NCI-H1105 treated with DMSO at 0.1 percent for 48 hours (cell line): ENCODE data around the gene IL13.
"Not testable (repeated sequence)": the region's sequence is repeated elsewhere in the genome, so short reads cannot be mapped to it uniquely, and the experiment has no call there.

Source experiments
- DNase-seq: peaks from one replicate; lab custom pipeline; 2025; lab: John Stamatoyannopoulos, UW

IL13 gene

GRCh38 chr5:132657676-132658380 is at the start of gene IL13:
Gene IL13 (plus strand): TSS chr5:132658173. CDS start chr5:132658187, 14 bp downstream.
- no peak for DNase-seq

- DNase-seq, result no peak
Measured at GRCh38 chr5:132611965-132612364, 46.0 kb upstream of the IL13 start.

GRCh38 chr5:132612846-132613245 is 45.1 kb upstream of the IL13 start:
- no peak for DNase-seq

DNA sequence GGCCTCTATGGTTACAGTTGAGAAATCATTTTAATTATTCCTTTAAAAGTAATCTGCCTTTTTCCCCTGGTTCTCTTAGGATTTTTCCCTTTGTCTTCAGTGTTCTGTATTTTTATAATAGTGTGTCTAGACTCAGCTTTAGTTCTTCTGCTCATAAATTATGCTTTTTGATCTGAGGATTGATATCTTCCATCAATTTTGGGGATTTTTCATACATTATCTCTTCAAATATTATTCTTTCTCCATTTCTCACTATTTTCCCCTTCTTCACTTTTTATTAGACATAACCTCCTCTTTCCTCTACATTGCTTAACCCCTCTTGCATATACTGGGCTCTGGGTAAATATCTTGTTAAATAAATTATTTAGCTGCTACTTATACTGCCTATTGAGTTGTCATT is 36.3 kb upstream of the IL13 start:
- DNase-seq, result no peak

DNA sequence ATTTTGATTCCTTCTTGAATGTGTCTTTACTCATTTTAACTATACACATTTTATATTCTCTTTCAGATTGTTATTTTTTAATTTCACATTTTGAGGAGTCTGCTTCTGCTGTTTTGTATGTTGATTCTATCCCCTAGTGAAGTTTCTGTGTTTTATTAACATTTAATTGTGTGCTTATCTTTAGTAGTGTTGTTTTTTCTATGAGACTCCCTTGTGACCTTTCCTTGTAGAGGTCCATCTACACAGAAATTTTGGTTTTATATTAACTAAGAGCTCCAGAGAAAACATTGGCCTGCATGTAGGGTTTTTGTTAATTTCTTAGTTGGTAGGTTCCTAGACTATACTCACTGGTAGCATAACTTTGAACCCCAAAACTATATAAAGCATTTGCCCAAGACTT is 35.4 kb upstream of the IL13 start:
- no peak for DNase-seq

DNA sequence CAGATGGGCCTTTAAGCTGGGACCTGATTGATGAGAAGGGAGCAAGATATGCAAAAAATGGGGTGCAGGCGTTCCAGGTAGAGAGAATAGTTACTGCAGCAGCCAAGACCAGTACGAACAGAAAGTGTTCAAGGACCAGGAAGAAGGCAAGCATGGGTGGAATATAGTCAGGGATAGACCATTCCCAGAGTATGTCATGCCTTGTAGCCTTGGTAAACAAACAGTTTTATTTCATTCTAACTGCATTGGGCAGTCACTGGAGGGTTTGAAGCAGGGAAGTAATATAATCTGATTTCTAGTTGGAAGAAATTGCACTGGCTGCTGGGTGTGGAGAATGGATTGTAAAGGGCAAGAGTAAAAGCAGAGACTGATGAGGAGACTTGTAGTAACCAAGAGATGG is 30.5 kb upstream of the IL13 start:
- DNase-seq, result no peak

GRCh38 chr5:132628814-132629213 is 29.2 kb upstream of the IL13 start:
- DNase-seq, result no peak

DNA sequence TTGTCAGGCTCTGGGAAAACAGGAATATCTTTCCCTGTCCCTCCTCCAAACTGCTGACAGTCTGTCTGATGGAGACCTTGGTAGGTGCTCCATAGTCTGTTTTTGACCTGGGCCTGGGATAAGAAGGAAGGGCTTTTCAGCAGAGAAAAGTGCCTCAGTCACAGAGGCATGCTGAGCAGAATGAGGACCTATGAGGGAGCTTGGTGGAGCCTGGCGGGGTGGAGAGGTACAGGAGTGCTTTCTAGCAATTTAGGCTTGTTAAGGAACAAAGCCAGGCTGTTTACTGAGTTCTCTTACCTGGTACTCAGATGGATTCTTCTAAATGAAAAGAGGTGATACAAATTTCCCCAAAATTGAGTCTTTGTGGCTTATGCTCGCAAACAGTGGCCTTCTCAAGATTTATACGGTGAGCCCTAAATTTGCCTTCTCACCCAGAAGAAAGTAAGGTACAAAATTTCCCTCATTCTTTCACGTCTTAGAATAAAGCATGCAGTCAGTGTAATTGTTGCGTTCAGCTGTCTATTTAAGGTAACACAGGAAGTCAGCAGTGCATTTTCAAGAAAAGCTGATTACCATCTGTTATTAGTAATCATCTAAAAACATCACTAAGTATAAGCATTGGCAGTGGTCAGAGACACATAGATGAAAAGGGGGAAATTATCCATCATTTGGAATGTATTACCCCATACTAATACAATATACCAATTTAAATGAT is 28.6 kb upstream of the IL13 start:
- DNase-seq, result no peak

DNA sequence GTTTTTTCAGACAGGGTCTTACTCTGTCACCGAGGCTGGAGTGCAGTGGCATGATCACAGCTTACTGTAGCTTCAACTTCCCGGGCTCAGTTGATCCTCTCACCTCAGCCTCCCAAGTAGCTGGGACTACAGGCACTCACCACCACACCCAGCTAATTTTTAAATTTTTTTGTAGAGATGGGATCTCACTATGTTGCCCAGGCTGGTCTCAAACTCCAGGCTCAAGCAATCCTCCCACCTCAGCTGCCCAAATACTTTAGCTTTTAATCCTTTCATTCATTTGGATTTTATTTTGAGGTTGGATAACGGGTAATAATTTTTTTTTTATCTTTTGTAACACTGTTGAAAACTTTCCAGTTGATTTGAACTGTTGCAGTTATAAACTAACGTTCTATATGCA is 24.4 kb upstream of the IL13 start:
- DNase-seq, result not testable (repeated sequence)

DNA sequence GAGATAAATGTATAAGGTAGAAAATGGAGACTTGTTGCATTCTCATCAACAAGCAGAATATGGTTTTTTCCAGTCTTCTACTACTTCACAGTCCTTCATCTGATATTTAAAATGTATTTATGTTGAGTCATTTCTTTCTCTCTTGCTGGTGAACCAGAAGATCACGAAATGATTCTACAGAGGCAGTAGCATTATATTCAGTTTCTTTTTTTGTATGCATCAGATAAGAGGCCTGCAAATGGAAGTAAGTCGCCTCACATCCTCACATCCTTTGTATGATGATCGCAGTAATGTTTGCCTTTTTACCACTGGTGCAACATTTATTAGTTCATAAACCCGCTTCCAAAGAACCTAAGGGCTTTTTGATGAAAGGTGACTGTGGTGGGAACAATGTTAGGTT is 22.1 kb upstream of the IL13 start:
- no peak for DNase-seq

GRCh38 chr5:132637241-132637640 is 20.7 kb upstream of the IL13 start:
- DNase-seq, result no peak

DNA sequence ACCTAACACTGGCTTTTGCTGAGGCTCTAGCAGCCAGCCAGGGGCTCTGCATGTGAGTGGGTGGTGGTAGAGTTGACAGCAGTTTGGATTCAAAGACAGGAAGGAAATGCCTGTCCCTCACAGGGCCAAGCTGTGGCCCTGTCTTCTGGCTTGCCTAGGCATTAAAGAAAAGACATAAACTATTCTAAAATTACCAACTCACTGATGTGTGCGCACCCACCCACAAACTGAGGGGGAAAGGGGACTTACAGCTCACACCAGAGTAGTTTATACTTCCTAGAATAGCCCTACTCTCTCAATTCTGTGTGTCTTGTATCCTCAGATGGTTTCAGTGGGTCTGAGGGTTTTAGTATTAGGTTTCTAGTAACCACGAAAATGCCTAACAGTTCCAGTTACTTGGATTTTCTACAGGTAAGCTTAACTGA is 18.3 kb upstream of the IL13 start:
- no peak for DNase-seq

- DNase-seq, result no peak
Measured at GRCh38 chr5:132640613-132641012, 17.4 kb upstream of the IL13 start.

DNA sequence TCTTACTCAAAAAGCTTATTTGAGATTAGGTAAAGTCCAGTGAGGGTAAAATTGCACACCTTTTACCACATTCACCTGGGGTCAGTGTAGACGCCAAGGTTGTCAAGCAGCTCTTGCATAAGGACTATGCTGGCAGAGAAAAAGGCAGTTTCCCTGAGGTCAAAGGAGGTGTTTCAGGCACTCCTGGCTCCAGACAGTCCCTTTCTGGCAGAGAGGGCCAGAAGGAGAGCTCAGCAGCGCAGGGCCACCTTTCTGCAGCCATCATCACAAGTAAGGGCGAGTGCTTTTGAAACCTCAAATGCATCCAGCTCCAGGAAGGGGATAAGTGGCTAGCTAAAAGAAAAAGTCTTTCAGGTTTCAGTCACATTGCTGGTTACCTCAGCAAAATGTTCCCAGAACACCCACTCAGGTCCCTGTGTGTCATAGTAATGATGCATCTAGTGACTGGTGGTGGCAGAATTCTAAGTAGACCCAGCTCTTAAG is 16.7 kb upstream of the IL13 start:
- DNase-seq, result no peak

DNA sequence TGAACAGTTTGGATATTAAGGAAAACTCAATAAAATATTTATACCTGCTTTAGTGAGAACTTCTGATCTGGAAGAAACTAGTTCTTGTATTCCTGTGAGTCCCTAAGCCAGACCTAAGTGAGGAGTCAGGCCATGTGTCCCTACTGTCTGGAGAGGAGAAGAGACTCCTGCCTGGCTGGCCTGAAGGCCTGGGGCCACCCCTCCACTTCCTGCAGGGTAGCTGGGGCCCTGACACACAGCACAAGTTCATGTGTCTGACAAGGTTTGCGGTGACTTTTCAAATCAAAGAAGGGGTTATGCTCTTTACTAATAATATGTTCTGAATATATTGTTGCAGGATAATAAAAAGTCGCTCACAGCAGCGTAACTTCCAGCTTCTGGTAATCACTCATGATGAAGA is 16.1 kb upstream of the IL13 start:
- DNase-seq, result no peak

GRCh38 chr5:132644177-132644576 is 13.8 kb upstream of the IL13 start:
- no peak for DNase-seq

GRCh38 chr5:132646583-132647266 is 11.2 kb upstream of the IL13 start:
- no peak for DNase-seq

DNA sequence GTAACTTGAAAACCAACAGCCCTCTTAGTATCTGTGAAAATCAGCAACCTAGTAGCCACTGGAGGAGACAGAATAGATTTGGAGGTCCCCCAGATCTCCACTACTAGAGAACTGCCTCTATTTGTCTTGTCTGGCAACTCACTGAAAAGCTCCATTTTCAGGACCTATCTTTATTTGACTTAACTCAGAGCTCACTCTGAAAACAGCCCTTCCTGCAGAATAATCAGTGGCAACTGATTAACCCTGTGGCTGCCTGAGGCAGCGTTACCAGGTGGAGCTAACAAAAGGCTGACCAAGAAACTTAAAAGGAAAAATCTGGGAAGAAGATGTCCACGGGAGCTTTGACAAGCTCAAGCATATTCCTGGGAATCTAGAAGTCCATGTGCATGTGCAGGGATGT is 10.5 kb upstream of the IL13 start:
- DNase-seq, result no peak

GRCh38 chr5:132648355-132648754 is 9.6 kb upstream of the IL13 start:
- no peak for DNase-seq

DNA sequence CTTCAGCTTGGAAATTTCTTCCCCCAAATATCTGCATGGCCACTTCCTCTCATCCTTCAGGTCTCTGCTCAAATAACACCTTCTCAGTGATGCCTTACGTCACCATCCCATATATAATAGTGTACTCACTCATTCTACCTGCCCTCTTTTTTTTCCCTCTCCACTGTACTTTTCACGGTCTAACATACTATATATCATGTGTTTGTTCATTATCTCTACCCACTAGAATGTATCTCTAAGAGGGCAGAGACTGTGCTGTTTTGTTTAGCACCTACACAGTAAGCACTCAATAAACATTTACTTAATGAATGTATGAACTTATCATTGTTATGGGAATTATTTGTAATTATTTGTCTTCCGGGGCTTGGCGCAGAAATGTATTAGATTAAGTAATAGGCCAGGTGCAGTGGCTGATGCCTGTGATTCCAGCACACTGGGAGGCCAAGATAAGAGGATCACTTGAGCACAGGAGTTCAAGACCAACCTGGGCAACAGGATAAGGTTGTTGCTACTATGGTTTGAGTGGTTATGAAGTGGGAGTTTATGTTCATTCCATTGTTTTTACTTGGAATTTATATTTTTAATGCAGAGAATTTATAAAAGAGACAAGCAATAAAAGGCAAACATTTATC is 6.0 kb upstream of the IL13 start:
- no peak for DNase-seq

DNA sequence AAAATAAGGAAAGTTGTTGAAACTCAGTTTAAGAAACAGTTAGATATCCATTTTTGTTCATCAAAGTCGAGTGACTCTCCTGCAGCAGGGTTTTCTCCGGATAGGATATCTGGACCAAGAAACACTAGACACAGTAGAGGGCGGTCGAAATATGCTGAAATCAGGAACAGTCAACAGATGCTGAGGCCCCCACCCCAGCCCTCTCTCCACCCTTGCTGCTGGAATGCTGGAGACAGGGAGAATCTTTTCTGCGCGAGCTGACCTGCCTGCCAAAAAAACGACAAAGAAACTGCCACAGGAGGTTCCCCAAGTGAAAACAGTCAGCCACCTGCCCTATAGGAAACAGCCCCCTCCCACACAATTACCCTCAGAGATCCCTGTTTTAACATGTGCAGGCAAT is 4.3 kb upstream of the IL13 start:
- DNase-seq, result no peak
